Fibroblast of gingiva (primary cell): Measurements from ENCODE around the gene PTPRK.

ENCODE experiments used
- DNase-seq: peaks from one replicate; pipeline ENCODE4 v3.0.0-alpha.2; 2011; ENCODE audit warnings: low read depth

The PTPRK gene

DNA sequence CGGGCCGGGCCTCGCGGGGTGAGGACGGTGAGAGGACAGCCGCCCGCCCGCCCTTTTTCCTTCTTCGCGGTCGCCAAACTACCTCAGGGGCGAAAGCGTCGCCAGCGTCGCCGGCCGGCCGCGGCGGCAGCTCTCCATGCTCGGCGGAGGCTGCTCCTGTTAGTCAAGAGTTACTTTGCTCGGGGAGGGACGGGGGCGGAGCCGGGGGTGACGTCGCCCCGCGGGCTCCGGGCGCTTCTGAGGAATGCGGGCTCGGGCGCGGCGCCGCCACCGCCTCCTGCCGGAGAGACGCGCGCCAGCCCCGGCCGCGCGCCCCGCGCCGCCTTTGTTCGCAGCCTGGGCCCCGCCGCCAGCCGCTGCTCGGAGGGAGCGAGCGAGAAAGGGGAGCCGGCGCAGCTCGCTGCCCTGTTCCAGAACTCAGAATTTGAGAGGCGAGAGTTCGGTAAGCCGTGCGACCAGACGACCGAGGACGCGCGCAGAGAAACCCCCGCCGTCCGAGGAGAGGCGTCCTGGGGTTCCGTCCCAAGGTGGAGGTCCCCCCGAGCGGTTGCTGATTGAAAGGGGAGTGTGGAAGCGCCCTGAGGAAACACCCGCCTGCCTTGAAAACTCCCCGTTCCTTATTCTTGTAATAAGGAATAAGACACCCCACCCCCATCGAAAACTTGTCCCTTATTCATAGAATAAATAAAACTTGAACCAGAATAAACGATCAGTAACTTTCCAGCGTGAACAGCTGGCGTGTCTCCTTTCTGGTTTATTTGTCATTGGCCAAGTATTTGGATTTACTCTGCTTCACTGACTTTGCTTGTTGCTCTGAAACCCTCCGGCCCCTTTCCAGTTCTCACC, at the start of gene PTPRK:
TSS of gene PTPRK (minus strand) at position 164 of the 846 bp plus-strand sequence. CDS start 241 bp downstream, outside the sequence.
- peak; percentile 92 for DNase-seq

DNA sequence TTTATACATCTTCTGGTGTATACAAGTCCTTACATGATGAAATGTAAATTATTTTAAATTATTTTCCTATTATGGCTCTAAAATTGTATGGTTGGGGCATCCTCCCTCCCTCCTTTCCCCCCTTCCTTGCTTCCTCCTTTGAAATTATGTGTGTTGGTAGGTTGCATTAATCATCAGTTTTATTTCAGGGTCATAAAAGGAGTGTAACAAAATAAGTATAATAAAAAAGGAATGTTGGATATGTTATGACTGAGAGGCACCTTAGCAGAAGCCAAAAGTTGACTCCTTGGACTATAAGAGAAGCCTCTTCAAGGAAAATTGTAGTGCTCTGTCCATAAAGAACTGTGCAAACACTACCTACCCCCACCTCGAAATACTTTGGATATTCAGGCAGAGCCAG, 46.6 kb upstream of the PTPRK start:
- no peak for DNase-seq

DNA sequence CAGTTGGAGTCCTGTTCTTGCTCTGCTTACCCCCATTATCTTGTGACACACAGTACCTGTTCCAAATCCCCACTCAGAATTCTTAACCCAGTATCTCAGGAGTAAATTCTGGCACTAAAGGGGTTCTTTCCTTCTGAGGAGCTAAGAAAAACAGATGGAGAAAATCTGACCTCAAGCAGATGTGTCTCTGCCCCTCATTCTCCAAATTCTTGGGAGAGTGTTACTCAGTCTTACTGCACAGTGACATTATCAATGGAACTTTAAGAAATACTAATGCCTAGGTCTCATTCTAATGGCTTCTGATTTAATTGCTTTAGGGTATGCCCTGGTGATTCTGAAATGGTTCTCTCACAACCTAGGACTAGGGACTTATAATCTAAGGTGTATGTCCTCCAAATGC, 40.6 kb upstream of the PTPRK start:
- no peak for DNase-seq

DNA sequence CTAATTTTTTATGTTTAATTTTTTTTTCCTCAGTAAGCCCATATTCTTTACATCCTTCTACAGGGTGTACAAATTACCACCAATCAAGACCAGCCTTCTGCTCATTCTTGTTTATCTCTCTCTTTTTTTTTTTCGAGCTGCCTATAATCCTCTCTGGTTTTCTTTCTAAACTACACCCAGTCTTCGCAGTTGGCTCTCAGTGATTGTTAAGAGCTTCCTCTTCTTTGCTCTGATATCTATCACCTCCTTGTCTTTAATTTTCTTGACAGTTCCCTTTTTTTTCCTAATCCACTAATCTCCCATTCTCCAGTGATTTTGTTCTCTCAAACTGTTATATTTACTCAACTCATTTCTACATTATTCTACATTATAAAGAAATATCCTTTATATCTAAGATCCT, 38.5 kb upstream of the PTPRK start:
- DNase-seq, result no peak

DNA sequence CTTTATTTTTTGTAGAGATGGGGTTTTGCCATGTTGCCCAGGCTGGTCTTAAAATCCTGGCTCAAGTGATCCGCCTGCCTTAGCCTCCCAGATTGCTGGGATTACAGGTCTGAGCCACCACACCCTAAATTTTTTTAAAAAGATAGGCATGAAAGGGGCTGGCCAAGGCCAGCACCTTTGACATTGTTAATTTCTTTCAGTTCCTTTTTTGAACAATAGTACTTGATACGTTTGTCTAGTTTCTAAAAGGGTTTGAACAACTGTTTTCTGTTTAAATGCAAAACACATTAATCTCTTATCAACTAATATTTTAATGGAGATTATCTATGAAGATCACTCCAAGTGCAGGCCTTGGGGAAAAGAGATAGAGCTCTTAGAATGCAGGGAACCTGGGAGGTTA, 37.6 kb upstream of the PTPRK start:
- DNase-seq, result no peak

DNA sequence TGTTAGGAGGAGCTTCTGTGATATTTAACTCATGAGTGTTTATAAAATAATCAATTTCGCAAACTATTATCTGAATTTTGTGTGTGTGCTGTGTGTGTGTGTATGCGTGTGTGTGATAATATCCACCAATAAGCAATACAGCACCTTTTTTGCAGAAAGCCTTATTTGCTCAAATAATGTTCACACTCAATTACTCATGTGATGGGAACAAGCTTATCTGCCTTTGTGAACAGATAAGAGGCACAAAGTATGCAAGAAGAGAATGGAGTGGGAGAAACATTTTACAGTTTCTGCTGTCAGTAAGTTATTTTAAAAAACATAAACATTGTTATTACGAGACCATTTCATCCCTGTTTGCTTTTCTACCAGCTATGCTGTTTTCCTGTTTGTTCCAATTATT, 36.7 kb upstream of the PTPRK start:
- no peak for DNase-seq

DNA sequence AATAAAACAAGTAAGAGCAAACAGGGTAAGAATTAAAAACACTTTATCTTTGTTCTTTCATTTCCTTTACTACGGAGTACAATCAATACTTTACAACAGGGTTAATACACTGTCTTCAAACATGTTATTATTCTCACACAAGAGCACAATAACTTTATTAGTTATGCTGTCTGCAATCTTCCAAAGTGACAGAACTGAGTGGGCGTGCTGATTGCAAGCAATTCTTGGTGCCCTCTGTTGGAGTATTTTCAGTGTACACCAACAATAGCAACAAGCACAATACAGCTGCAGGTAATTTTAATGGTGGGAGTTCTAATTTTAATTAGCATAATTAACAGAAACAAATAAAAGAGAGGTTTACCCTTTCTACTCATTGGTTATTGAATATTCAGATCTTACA, 33.9 kb upstream of the PTPRK start:
- peak; percentile 4 for DNase-seq

DNA sequence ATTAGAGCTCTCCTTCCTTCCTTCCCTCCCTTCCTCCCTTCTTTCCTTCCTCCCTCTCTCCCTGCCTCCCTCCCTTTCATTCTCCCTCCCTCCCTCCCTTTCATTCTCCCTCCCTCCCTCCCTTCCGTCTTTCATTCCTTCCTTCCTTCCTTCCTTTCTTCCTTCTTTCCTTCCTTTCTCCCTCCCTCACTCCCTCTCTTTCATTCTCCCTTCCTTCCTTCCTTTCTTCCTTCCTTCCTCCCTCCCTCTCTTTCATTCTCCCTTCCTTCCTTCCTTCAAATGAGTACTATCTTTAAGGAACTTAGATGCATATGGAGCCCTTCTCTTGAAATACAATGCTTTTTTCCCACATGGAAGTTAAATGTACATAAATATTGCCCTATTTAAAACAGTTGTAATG, 20.9 kb upstream of the PTPRK start:
- no peak for DNase-seq

DNA sequence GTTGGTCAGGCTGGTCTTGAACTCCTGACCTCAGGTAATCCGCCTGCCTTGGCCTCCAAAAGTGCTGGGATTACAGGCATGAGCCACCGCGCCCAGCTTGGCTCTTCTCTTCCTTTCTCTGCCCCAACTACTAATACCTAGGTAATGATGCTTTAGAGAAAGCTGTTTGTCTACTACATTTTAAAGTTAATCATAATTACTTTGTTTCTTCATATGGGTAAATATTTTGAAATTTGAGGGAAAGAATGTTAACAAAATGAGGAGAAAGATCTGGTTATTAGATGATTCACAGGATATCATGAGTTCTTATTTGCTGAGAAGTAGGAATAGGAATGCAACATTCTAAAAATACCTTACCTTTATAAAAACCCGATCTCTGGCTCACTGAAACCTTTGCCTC, 18.4 kb upstream of the PTPRK start:
- peak; percentile 37 for DNase-seq

DNA sequence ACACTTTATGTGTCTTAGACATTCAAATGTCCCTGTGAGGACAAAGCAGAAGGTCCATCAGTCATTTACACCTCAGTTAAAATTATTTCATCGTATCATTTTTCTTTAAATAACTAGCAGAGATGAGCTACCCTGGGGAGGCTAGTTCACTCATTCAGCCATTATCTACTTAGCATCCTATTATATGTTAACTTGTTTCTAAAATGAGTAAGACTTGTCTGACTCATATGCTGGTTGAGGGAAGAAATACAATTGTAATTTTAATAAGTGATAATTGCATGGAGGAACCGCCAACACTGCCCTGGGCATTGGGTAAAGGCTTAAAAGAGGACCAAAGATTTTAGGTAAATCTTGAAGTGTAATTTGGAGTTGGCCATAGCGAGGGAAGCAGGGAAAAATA, 12.4 kb upstream of the PTPRK start:
- no peak for DNase-seq

DNA sequence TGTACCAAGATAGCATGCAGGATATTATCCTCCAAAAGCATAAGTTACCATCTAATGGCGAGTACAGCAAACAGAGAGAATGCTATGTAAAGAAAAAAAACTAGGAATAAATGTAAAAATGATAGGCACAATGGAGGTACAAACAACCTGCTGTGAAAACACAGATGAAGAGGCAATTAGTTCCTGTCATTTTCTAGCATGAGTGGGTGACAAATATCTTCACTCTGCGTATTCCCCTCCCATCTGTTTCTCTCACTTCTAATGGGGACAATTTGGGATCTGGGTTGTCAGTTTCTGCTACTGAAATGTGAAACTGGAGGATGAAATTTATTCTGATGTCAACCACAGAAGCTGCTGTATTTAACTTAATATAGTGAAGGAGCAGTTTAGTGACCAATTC, 11.7 kb upstream of the PTPRK start:
- no peak for DNase-seq

DNA sequence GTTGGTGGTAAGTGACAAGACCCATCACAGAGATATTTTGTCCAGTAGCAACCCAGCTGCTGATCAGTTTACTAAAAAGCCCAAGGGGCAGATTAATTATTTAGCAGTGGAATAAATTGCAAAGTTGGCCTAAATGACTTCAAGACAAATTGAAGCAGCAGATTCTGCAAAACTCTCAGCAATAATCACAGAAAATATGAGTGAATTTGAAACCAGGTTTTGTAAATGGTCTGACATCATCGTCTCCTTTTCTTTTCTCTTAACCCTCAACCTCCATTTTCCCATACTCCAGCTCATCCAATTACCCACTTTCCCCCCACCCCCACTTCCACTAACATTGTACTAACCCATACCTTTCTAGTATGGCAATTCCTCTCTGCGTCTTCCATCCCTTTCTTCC, 11.3 kb upstream of the PTPRK start:
- no peak for DNase-seq

DNA sequence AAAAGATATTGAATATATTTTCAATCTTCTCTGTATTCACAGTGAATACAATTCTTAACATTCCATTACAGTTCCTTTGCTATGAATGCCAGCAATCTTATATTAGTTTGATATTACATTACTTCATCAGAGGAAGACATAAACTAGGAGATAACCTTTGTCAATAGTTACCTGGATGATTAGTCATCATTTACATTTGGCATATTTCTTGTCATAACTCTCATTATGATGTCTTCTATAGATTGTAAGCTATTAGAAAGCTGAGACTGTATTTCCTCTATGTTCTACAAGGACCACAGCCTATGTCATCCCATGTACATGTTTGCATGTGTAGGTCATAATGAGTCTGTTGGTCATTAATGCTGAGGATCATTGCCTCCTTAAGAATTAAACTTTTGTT, 7.8 kb upstream of the PTPRK start:
- no peak for DNase-seq

DNA sequence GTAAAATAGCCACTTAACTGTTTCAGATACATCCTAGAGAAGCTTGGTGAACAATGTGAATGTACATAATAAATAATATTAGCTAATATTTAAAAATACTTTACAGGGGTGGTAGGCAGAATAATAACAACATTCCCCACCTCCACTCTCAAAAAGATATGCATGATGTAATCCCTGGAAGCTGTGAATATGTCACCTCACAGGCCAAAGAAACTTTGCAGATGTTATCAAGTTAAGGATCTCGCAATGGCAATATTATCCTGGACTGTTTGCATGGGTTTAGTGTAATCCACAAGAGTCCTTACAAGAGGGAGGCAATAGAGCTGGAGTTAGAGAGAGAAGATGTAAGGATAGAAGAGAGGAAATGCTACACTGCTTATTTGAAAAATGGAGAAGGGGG, 7.0 kb upstream of the PTPRK start:
- DNase-seq, result no peak

DNA sequence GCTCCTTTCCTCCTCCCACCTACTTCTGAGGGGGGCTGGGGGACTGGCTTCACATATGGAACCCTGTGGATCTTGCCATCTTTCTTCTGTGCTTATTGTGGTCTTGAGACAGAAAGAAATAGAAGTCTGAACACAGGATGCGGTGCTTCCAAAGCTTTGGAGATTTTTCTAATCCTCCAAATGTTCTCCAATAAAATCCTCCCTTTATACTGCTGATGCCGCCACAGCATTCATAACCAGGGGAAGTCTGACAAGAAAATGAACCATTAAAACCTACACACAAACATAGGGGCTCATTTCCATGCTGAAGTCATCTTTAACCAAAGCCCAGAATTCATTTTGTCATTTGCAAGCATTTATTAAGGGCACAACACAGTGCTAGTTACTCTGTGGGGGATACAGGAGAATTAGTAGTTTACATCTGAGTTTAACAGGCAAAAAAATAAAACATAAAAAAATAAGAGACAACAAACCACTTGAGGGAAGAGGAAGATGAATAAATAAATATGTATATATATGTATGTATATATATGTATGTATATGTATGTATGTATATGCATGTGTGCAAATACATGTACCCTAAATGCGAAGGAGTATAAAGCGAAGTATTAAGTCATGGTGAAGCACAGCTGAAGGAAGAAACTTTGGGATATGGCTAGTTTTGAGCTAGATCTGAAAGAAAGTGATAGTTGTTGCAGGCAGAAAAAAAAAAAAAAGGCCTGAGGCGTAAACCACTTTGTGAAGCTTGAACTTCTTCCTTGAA, 5.9 kb upstream of the PTPRK start:
- DNase-seq, result no peak

DNA sequence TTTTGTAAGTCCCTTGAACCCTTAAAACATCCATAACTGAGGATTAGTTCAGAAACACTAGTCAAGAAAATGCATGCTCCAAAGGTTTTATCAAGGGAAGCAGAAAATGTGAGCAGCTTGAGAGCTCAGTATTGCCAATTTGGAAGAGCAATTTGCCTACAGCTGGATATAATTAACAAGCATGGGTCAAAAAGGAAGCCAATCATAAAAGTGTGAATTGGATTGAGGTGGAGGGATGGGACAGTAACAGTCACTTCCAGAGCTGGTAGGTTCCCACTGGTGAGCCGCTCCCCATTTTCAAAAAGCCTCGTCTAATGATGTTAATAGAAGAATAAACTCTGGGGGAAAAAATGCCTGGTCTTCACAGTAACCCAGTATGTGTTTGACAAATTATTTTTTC, 5.0 kb upstream of the PTPRK start:
- DNase-seq, result no peak

DNA sequence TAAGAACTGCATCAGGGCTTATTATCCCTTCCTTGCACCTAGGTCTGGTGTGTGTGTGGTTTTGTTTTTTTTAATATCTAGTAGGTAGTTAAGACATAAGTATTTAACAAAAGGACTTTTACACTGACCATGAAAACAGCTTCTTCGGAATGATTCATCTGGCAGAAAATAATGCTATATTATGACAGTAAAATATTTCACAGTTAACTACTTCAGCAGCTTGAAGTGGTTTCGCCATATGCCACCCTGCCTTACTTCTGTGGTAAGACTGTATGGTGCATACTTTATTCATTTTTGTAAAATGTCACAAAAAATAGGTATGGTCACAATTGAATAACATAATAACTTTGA, 858 bp upstream of the PTPRK start:
- DNase-seq, result peak; percentile 62

DNA sequence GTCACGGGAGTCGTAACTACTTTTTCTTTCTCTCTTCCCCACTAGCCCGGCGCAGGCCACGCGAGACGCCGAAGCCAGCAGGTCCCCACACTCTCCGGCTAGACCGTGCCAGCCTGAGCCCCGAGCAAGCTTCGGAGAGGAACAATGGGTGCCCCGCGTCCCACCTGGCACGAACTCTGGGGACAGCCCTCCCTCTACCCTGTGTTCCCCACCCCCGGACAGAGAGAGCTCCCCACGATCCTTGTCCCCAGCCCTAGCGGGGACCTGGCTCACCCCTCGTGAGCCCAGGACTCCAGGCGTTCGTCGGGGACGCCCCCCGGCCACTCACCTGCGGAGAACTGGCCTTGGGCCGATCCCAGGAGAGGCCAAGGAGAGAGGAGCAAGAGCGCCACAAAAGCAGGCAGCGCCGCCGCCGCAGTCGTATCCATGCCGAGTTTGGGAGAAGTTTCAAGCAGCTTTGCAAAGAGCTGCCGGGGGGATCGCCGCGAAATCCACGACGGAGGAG, 416 bp downstream of the PTPRK start:
- peak; percentile 35 for DNase-seq

DNA sequence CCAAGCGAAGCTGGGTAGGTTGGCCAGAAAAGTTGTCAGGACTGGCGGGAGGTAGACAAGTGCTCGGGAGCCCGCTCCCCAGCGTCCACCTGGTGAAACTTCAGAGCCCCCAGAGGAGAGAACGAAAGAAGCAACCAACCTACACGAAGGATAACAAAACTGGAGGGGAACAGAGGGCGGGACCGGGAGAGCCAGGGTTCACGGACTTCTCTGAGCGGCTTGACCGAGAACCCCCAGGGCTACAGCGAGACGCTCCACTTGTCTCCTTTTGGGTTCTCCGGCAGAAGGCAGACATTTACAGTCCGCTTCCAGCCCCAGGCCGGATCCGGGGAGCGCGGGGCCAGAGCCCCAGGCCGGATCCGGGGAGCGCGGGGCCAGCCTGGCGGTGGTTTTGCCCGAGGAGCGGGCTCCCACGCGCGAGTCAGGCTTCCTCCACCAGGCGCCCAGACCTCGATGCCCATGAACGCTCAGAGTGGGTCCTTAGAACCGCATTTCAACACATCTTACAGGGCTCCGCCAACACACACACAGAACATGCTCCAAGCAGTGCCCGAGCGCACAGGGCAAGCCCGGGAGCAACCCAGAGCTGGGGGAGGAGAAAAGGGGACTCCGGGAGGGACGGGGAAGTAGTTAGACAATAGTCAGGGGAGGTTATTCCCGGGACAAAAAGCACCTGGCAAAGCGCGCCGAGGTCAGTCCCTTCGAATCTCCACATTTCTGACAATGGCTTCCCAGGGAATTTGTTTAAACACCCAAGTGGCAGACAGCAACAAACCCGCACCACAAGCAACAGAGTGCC, 1.1 kb downstream of the PTPRK start:
- peak; percentile 58 for DNase-seq

DNA sequence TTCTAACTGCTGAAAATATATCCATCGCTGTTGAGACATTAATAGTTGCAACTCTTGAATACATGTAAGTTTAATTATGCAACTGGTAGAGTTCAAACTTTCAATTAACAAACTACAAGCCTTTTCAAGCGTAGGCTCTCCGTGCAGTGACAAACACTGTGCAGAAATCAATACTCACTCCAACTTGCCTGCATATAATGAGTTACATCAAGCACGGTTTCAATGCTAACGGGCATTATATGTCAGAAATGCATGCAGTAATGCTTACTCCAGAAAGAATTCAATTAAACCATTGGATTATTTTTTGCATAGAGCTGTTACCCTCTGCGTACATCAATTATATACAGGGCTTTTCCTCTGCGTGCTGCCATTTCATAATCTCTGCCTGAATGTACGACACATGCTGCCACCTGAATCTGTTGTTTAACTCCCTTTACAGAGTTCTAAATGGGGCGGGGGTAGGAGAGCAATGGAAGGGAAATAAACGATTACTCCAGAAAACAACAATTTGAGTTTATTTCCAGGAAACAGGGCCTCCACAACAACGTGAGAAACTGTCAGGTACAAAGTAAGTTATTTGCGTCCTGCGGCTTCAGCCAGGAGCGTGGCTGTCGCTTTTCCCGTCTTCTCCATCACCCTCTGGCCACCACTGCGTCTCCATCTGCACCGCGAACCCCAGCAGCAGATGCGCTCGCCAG, 1.8 kb downstream of the PTPRK start:
- DNase-seq, result no peak

DNA sequence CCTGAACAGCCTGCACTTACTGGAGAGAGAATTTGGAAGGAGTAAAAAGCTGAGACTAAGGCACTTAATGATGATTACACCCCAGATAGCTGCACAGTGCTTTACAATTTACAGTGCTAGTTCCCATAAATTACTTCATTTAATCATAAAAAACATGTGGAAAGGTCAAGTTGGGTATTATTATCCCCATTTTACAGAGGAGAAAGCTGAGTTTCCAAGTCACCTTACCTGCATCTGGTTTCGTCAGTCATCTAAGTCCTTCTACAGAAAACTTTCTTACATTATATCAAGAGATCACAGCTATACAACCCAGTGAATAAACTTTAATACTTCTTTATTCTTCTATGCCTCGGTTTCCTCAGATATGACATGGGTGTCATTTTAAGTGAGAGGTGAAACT, 3.3 kb downstream of the PTPRK start:
- no peak for DNase-seq

DNA sequence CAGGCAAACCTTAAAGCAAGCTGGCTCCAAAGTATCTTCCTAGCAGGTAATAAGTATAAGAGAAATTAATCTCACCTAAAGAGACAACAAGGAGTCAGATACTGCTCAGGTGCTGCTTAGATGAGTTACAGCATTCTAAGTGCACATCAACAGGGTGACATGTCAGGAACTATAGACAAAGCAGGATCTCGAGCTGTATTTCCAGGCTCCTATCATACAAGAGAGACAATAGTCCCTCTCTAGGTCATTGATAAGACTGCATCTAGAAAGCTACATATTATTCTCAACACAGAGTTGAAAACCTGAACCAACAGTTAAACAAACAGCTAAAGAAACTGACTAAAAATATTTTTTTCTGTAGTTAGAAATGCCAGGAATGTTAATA, 3.9 kb downstream of the PTPRK start:
- peak; percentile 23 for DNase-seq
